ENCODE data around the gene ZNF662.

GRCh38 chr3:42895580-42895868 is 10.4 kb upstream of the ZNF662 start:
- no peak for TF ChIP-seq CTCF (IDR thresholded peaks at IDR 0.05)
- TF ChIP-seq POLR2AphosphoS5 (IDR thresholded peaks at IDR 0.05) = no peak
